ENCODE results near the gene ATP10A.
"Not testable (repeated sequence)": the region's sequence is repeated elsewhere in the genome, so short reads cannot be mapped to it uniquely, and the experiment has no call there.

The ATP10A gene

GRCh38 chr15:25790000-25790660 lies 73.0 kb downstream of the ATP10A start:
- no peak for DNase-seq

DNA sequence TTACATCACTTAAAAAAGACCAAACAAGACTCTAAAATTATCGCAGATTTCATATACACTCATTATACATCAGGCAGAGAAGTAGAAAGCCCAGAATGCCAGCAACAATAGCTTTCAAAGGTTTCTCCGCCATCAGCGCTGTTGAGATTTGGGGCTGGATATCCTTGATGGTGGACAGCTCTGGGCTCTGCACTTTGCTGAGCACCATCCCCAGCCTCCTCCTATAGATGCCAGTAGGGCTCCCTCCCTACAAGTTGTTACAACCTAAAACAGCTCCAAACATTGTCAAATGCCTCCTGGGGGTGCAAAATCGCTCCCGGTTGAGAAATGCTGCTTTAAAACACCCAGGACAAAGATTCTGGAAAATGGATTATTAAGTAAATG lies 73.5 kb downstream of the ATP10A start:
- DNase-seq = no peak

- DNase-seq = no peak
Observed at GRCh38 chr15:25789211-25789610, 73.9 kb downstream of the ATP10A start.

GRCh38 chr15:25787855-25788520 lies 75.1 kb downstream of the ATP10A start:
- no peak for DNase-seq

DNA sequence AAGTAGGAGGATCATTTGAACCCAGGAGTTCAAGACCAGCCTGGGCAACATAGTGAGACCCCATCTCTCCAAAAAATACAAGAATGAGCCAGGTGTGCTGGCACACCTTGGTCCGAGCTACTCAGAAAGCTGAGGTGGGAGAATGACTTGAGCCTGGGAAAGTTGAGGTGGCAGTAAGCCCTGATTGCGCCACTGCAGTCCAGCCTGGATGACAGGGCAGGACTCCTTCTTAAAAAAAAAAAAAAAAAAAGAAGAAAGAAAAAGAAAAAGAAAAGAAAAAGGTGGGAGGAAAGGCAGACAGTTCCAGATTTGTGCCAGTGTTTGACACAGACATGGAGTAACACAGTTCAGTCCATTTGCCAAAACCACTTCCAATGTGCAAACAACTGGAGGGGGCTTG lies 75.7 kb downstream of the ATP10A start:
- DNase-seq = no peak

DNA sequence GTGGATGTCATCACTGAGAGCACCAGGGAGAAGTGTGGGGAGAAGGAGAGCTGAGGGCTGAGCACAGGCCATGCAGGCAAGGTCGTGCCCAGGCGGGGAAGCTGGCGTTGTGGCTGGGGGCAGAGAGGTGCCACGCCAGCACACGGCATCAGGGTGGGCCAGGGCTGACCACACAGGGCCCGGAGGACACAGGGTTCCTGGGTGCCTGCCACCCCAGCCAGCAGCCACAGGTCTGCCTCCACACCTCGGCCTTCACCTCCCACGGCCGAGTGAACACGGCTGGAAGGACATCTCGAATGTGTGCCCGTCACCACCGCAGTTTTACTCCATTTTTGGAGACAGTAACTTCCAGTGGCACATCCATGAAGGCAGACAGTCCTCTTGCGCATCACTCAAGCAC lies 77.1 kb downstream of the ATP10A start:
- no peak for DNase-seq

- no peak for DNase-seq
Observed at GRCh38 chr15:25785641-25786025, 77.5 kb downstream of the ATP10A start.

- DNase-seq = no peak
Observed at GRCh38 chr15:25784876-25785640, 78.1 kb downstream of the ATP10A start.

- no peak for DNase-seq
Observed at GRCh38 chr15:25783607-25784540, 79.3 kb downstream of the ATP10A start.

DNA sequence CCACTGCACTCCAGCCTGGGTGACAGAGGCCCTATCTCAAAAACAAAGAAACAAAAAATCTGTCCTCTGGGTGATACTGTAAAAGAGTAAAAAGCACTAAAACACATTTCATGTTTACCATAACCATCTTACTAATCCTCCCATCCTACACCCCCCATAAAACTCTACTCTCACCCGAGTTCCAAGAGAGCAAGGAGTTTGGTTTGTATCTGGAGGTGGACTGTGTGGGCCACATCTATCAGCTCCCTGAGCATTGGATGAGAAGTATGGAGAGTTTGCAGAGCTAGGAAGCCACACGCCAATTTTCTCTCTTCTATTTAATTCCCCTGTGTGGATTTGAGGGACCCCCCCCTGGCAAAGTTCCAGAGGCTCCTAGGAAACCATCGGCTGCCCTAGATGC lies 80.0 kb downstream of the ATP10A start:
- no peak for DNase-seq

GRCh38 chr15:25780479-25781255 lies 82.5 kb downstream of the ATP10A start:
- no peak for DNase-seq

DNA sequence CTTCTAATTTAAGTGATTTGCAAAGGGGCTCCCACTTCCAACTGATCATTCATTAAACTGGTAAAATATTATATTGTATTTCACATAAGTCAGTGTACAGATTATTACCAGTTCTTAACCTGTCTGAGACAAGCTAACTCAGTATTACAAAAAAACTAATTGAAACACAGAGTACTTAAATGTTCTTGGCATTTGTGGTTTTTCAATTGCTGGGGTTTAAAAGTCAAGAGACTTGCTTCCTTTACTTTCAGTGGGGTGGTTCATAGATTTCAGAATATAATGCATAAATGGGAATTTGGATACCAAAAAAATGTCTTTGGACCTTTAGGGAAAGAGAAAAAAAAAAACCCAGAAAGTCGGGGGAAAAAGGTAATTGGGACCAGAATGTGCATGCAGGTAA lies 85.0 kb downstream of the ATP10A start:
- DNase-seq = no peak

GRCh38 chr15:25777037-25777436 lies 86.1 kb downstream of the ATP10A start:
- no peak for DNase-seq

DNA sequence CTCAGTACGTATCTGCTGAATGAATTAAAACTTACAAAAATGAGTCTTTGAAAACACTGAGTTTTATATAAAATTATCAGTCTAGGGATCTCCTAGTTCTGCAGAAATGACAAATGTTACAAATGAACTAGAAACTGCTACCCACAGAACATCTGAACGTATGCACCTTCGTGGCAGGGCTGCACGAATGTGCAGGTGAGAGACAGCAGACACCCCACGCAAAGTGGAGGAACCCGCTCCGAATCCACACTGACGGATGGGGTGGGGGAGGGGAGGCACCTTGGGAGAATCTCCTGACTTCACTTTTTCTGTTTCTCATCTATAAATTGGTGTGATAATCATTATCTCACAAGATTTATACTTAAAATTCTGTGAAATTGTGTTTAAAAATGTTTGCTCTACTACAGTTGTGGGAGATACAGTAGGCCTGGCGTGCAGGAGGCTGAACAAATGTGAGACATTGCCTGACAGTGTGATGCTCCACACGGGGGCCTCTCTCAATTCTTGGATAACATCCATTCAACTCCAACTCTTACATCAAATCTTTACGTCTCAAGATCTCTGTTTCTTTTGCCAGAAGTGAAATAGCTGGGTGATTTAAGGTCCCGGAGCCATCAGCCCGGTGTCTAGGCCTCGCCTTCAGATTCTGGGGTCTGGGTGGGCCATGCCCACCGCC lies 86.9 kb downstream of the ATP10A start:
- DNase-seq = no peak

GRCh38 chr15:25775317-25775912 lies 87.7 kb downstream of the ATP10A start:
- no peak for DNase-seq

DNA sequence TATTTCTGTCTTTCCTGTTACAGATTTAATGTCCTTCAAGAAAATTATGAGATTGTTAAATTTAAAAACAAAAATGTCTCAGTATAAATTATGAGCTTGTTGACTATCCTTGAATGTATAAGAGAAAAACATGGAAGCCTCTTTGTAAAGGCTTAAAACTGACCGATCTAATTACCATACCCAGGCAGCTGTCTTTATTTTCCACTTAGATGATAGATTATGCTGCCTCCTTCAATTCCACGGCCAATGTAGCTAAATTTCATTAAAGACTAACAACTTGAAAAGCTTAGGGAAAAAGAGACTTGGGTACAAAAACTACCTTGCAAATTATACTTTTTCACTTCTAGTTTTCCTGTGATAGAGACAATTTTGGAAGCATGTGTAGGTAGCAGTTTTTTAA lies 88.3 kb downstream of the ATP10A start:
- DNase-seq = no peak

- DNase-seq = no peak
Observed at GRCh38 chr15:25773248-25773647, 89.9 kb downstream of the ATP10A start.

GRCh38 chr15:25772500-25772899 lies 90.6 kb downstream of the ATP10A start:
- no peak for DNase-seq

DNA sequence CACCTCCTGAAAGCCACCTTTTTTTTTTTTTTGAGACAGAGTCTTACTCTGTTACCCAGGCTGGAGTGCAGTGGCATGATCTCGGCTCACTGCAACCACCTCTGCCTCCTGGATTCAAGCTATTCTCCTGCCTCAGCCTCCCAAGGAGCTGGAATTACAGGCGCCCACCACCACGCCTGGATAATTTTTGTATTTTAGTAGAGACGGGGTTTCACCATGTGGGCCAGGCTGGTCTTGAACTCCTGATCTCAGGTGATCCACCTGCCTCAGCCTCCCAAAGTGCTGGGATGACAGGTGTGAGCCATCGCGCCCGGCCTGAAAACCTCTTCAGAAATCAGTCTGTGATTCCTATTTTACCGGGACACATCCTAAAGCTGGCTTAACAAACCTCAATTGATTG lies 91.4 kb downstream of the ATP10A start:
- DNase-seq = not testable (repeated sequence)

- DNase-seq = no peak
Observed at GRCh38 chr15:25771338-25771706, 91.8 kb downstream of the ATP10A start.

GRCh38 chr15:25770618-25771337 lies 92.3 kb downstream of the ATP10A start:
- DNase-seq = no peak

Data from NCI-H510A (cell line).